T-helper 2 cell (primary cell): ENCODE data around the gene SLC4A3.
A peak's percentile ranks its signal among the peaks of the same experiment; 100 is the strongest.

ENCODE experiments used
- DNase-seq, 5 experiments: peaks; one replicate each; pipeline versions ENCODE4 v3.0.0 to v3.0.0-alpha.2; 2012 to 2022

The SLC4A3 gene

DNA sequence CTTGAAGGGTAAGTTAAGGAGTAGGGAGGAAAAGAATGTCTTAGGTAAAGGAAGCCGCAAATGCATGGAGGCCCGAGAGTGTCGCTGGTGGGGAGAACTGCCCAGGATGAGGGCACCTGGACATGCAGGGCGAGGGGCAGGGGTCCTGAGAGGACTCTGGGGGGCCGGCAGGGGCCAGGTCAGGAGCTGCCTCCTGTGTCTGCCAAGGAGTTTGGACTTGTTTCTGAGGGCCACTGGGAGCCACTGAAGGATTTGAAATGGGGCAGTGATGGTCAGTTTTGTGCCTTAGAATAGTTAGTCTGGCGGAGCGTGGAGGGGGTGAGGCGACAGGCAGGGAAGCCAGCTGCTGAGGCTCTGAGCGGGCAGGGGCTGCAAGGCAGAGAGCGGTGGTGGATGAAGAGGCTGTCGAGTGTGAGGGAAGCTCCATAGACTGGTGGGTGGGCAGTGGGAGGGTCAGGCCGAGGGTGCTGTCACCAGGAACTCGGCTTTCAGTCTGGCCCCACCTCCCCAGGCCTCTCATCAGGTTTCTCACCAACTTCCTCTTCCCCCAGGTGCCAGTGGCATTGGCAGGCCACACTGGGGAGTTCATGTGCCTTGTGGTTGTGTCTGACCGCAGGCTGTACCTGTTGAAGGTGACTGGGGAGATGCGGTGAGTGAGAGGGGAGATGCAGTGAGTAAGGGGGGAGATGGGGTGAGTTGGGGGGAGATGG lies 14.7 kb upstream of the SLC4A3 start:
- peak in 2 of 5 experiments; percentile 12 to 53 for DNase-seq

DNA sequence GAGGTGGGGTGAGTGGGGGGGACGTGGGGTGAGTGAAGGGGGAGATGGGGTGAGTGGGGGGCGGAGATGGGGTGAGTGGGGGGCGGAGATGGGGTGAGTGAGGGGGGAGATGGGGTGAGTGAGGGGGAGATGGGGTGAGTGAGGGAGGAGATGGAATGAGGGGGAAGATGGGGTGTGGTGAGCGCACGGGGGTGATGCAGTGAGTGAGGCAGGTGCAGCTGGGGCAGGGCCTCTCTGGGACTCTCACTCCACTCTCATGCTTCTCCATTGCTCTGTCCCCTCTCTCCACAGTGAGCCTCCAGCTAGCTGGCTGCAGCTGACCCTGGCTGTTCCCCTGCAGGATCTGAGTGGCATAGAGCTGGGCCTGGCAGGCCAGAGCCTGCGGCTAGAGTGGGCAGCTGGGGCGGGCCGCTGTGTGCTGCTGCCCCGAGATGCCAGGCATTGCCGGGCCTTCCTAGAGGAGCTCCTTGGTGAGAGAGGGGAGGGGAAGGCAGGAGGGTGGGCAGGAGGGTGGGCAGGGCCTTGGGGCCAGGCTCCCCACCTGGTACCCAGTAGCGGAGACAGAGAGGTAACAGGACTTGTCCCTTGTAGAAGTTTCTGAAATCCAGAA lies 13.9 kb upstream of the SLC4A3 start:
- no peak for DNase-seq

DNA sequence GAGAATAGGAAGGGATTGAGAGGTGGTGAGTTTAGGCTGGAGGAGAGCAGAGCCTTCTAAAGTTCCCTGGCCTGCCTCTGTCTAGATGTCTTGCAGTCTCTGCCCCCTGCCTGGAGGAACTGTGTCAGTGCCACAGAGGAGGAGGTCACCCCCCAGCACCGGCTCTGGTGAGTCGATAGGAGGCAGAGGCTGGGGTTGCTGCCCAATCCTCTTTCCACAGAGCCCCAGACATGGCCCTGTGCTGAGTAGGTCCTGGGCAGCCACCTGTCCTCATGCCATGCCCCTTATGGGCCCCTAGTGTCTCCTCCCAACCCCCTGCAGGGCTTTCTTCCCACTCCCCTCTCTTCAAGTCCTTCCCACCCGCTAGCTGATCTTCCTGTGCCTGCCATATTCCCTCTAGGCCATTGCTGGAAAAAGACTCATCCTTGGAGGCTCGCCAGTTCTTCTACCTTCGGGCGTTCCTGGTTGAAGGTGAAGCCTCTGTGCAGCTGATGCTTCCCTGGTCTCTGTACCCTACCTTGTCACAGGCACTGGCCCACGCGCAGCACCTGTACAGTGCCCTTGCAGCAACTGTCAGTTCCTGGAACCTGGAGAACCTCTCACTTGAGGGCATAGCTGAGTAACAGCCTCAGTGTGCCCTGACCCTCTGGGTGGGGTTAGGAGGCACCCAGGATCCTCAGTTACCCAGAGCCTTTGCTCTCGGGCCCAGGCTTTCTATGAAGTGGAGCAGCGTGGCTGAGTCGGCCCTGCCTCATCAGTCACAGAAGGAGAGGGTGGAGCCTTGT lies 13.2 kb upstream of the SLC4A3 start:
- no peak for DNase-seq

DNA sequence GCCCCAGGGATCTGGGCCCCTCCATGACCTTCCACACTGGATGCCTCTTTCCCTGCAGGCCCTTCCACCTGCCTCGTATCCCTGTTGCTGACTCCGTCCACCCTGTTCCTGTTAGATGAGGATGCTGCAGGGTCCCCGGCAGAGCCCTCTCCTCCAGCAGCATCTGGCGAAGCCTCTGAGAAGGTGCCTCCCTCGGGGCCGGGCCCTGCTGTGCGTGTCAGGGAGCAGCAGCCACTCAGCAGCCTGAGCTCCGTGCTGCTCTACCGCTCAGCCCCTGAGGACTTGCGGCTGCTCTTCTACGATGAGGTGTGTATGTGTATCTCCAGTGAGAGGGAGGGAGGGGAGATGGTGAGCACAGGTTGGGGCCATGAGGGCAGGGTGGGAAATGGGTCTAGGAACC lies 12.4 kb upstream of the SLC4A3 start:
- no peak for DNase-seq

DNA sequence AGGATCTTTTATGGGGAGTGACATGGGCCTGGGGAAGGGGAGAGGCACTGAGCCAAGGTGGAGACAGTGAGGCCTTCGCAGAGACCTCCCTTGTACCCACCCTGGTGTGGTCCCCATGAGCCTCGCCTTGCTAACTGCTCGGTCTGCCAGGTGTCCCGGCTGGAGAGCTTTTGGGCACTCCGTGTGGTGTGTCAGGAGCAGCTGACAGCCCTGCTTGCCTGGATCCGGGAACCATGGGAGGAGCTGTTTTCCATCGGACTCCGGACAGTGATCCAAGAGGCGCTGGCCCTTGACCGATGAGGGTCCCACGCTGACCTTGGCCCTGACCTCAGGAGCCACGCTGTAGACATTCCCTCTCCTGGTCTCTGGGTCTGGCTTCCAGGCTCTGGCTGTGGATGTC lies 11.5 kb upstream of the SLC4A3 start:
- DNase-seq: no peak

DNA sequence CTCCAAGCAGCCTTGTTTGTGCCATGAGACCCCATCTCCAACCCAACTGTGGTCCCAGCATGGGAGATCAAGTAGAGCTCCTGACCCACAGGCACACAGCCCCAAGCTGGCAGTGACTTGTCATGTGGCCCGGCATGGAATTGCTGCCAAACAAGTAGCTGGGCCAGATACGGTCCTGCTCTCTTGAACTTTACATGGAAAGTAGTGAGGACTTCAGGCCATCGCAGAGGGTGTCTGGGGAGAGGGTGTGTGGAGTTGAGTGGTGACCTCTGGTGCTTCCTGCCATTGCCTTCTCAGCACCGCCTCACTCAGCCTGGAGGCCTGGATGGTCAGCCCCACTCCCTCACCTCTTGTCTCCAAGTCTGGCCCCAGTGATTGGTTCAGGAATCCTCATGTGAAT lies 10.9 kb upstream of the SLC4A3 start:
- no peak for DNase-seq

DNA sequence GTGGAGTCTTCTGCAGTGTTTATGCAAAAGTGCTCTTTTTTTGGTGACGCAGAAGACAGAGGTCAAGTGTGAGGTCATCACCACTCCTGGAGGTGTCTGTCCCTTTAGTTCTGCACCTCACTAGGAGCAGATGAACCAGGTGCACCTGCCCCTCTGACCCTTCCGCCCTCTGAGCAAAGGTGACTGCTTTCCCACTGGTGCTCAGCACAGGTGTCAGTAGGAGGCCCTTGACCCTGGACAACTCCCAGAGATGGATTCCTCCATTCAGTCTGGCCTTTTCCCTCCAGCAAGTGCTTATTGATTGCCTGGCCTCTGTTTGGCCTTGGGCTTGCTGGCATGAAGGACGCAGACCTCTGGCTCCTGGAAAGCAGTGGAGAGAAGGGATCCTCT lies 8.7 kb upstream of the SLC4A3 start:
- DNase-seq: no peak

DNA sequence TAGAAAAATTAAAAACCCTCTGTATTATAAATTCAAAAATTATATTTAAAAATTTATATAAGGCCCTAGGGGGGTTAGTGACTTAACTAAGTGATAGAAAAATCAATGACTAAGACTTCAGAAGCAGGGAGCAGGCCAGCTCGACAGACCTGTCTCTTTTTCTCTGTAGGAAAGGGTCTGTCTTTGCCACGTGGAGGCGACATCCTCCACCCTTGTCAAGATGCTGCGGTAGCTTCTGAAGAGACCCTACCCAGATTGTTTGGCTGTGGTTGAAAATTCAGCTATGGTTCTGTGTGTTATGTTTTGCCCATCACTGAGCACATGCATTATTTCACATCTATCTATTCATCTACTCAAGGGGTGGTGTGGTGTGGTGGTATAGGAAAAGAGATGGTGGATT lies 8.2 kb upstream of the SLC4A3 start:
- DNase-seq: no peak

DNA sequence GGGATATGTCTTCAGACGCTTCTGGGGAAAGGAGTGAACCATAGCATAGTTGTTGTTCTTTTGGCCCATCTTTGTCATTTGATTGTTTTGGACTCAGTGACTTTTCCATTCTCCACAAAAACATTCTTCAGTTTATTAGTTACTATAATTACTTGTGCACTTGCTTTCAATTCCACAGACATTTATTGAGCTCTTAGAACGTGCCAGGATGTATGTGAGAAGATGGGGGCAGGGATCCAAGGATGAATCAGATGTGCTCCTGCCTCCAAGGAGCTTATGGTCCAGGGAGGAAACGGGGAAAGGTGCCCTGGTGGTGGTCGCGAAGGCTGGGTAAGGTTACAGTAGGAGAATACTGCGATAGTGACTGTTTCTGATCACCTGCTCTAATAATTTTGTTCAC lies 6.9 kb upstream of the SLC4A3 start:
- no peak for DNase-seq

DNA sequence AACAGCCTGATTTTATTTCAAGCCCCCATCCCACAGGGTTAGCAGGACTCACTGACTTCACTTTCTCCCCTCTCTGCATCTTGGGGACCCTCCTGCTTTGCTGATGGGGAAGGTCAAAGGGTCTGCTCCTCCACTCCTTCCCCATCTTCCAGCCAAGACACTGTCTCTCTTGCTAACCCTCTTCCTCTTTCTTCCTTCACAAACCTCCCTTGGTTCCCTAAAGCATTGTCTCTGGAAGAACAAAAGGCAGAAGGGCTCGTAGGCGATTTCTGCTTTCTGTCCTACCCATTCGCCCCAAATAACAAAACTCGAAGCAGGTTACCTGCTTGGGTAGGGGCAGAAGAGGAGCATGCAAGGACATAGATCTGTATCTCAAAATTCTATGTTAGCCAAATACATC lies 5.5 kb upstream of the SLC4A3 start:
- no peak for DNase-seq

DNA sequence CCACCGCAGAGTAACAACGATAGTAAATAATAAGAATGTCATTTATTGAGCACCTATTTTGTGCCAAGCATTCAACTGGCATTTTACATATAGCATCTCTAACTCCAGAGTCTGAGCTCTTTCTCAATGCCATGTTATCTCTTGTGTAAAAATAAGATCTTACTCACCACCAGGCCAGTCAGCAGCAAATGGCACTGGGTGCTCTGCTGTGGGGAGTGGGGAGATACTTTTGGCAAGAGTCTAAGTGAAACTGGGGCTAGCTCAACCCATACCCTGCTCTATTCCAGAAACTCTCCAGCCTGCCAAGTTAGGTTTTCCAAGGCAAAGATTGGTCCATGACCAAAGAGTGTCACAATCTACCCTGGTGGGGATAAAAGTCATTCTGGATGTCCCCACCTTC lies 5.0 kb upstream of the SLC4A3 start:
- DNase-seq: no peak

DNA sequence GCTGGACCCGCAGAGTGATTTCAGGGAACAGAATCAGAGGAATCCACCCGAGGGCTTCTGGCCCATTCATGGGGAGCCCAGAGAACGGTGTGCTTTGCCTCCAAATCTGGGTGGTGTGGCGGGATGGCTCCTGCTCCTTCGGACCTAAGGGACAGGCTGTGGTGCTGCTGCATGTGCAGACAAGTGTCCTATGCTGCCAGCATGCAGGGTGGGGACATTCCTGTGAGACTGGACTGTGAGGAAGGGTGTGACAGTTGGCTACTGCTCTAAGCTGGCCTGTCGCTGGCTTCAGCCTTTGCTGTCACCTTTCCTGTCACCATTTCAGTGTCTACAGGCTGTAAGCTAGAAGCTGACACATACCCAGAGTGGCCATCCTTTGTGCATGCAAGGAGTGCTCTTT lies 2.9 kb upstream of the SLC4A3 start:
- no peak for DNase-seq

DNA sequence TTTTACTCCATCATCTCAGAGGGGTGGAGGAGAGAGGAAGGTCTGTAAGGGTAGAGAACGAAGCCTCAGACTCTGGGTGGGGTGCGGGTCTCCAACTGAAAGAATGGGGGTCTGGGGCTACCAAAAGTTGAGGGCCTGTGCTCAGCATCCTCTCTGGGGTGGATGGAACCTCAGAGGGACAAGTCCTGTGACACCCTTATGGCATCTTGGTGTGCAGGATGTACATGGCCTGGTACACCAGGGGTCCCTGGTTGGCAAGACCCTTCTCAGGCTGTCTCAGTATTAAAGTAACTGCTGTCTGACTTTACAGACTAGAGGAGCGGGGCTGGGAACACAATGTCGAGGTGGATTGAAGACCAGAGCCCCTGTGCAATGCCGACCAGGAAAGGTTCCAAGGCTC lies 2.3 kb upstream of the SLC4A3 start:
- DNase-seq: no peak

DNA sequence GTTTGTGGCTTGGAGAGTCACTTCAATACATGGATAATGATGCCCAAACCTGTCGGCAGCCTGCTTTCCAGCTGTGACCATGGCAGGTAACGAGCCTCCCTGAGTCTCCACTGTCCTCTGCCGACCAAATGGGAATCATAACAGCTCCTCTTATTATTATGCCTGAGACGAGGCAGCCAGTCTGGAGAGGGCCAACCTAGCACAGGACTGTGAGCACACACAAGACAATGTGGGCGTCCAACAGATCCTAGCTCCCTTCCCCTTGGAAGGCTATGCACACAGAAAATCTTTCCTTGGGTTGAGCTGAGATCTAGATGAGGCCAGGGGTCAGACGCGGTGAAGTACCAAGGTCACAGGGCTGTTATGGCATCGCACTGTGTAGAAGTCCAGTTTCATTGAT lies 890 bp upstream of the SLC4A3 start:
- DNase-seq: no peak

DNA sequence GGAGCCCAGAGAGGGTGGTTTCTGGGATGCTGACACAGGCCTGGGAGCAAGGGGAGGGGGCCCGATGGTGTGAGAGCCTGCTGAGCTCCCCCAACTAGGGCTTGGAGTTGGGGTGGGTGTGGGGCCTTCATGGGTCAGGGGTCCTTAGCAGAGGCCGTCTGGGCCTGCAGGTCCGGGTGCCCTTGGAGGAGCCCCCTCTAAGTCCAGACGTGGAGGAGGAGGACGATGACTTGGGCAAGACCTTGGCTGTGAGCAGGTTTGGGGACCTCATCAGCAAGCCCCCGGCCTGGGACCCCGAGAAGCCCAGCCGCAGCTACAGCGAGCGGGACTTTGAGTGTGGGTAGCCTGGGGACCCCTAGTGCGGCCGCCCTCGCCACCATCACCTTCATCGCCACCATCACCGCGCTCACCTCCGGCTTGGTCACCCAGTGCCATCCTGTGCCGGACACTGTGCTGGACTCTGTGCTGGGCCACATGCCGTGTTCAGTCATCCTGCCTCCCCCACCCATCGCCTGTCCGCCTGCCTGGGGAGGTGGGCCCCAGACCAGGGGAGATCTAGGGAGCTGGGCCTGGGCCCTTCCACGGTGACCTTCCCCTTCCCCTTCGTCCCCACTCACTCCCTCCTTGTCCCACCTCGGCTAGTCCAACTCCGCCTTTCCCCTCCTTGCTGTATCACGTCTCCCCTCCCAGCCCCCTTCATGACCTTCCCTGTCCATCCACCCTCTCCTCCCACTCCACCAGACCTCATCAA lies 980 bp downstream of the SLC4A3 start:
- DNase-seq: no peak

DNA sequence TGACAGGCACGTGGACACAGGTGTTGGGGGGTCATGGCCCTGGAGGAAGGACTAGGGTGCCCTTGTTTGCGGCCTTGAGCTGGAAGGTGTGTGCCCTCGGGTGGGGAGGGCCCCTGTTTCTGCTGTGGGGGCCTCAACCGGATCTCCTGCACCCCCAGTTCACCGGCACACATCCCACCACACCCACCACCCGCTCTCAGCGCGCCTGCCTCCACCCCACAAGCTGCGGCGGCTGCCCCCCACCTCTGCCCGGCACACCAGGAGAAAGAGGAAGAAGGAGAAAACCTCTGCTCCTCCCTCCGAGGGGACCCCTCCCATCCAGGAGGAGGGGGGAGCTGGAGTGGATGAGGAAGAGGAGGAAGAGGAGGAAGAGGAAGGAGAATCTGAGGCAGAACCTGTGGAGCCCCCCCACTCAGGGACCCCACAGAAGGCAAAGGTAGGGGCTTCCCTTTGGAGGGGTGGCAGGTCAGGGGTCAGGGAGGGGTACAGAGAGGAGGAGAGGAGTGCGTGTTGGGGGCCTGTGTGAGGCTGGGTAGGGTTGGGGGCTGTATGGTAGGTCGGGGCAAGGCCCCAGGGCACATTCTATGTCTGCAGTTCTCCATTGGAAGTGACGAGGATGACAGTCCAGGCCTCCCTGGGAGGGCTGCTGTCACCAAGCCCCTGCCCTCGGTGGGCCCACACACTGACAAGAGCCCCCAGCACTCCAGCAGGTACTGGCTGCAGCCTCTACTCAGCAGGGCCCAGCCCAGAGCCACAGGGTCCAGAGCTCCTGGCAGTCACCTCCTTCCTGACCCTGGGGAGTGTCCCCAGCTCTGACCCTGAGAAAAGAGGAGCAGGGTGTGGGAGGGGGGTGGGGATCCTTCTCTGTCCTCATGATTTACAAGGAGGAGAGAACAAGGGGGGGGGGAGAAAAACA lies 1.8 kb downstream of the SLC4A3 start:
- no peak for DNase-seq

DNA sequence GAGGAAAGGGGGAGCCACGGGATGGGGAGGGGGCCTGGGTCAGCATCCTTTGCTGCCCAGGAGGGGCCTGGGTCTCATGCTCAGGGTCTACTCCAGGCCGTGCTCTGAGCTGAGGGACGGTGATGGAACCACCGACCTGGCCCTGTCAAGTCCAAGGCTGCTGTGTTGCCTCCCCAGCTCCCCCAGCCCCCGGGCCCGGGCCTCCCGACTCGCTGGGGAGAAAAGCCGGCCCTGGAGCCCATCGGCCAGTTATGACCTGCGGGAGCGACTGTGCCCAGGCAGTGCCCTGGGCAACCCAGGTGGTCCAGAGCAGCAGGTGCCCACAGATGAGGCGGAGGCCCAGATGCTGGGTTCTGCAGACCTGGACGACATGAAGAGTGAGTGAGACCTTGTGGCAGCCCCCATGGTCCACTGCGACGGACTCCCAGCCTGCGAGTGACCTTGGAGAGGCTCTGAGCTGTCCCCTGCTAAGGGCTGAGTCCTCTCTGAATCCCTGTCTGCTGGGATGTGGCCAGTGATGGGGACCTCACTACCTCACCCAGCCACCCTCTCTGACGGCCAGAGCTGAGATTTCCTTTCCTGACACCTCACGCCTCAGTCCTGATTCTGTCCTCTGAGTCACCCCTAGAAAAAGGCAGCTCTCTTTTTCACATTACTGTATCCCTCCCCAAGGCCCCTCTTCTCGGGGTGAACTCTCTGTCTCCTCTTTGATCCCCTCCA lies 2.7 kb downstream of the SLC4A3 start:
- no peak for DNase-seq

DNA sequence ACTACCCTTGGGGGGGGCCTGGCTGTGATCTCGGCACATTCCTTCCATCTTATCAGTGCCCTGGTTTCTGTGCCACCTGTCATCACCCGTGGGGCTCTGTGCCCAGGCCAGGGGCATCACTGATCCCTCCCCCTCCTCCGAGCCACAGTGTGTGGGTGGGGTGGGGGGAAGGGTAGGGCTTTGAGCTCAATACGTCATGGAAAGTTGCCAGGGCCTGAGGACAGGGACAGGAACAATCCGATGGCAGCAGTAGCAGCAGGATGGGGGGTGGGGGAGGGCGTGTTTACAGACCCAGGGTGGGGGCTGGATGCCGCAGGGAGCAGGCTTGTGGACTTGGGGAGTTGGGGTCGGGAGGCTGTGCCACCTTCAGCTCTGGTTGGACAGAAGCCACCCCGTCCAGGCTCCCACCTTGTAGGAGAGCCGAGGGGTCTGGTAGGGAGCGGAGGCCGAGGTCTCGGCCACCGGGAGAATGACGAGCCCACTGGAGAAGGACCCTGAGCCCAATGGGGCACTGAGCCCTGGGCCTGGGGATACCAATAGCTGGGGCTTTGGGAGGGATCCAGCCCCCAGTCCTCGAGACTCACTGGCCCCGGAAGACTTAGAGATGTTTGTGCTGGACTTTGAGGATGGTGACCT lies 3.5 kb downstream of the SLC4A3 start:
- no peak for DNase-seq

DNA sequence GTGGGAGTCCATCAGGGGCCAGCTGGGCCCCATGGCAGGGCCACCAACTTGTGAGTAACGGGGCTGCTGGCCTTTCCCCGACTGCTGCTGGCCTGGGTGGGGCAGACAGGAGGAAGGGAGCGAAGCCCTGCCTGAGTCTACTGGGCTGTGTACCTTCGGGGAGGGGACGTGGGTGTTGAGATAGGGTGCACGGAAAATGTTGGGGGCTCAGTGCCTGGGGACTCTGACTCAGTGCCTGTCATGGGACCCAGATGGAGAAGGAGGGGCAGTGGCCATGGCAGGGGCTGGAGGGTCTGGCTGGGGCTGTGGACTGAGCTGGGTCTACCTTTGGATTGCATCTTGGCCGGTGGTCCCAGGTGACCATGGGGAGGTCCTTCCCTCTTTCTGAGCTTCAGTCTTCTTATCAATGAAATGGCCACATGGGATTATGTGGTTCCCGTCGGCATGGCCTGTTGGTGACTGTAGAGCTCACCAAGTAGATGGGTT lies 4.0 kb downstream of the SLC4A3 start:
- DNase-seq: no peak

DNA sequence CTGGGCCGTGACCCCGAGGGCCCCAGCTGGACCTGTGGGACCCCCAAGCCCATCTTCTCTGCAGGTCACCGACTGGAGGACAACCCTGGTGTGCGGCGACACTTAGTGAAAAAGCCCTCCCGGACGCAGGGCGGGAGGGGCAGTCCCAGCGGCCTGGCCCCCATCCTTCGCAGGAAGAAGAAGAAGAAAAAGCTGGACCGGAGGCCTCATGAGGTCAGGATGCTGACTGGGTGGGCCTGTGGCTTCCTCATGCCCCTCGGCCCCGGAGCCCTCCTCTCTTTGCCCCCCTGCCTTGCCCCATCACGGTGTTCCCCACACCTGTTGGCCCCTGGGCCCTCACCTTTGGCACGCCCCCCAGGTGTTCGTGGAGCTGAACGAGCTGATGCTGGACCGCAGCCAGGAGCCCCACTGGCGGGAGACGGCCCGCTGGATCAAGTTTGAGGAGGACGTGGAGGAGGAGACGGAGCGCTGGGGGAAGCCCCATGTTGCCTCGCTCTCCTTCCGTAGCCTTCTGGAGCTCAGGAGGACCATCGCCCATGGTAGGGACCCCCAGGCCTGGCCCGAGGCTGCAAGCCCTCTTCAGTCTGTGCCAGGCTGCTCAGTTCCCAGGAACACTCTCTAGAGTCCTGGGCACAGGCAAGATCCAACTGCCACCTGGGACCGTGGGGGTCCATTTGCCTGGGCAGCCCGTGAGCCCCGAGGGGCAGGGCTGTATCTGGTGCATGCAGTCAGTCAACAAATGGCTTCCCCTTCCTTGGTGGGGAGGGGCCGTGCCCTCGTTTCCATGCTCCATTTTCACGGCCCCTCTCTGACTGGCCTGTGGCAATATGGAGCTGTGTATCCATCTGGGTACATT lies 4.7 kb downstream of the SLC4A3 start:
- no peak for DNase-seq
